Measurements from ENCODE around the gene FBXL22.
"Not testable (repeated sequence)": the region's sequence is repeated elsewhere in the genome, so short reads cannot be mapped to it uniquely, and the experiment has no call there.

Gene FBXL22

DNA sequence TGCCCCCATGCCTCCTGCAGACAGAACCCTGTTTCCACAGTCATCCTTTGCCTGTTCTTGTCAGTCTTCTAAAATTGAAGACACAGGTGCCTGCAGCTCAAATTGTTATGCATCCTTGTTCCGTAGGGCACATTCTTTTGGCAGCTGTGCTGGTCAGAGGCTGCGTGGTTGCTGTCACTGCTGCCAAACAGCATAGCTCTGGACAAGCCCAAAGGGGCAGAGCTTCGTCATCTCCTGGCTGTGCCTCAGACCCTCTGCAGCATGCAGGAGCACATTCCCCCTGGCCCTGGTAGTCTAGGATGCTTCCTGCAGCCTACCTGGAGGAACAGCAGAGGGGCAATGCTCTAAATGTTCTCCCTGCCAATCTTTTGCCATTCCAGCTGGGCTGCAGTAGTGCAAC, 2.1 kb upstream of the FBXL22 start:
- no peak for DNase-seq

DNA sequence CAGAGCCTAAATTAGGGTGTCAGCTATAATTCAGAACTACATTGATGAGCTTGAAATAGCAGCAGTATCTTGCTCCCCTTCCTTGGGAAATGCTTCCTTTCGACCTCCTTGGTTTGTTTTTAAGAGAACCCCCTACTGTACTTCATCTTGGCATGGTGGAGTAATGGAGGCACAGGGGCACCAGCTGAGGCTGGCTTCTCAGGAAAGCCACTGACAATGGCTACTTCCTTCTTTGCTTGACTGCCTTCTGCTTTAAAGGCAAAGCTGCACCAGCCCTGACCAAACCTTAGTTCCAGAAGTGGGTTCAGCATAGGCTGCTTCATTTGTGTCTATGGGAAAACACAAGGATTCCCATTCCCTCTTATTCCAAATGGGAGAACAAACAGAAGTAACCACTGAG, 1.5 kb upstream of the FBXL22 start:
- no peak for DNase-seq

DNA sequence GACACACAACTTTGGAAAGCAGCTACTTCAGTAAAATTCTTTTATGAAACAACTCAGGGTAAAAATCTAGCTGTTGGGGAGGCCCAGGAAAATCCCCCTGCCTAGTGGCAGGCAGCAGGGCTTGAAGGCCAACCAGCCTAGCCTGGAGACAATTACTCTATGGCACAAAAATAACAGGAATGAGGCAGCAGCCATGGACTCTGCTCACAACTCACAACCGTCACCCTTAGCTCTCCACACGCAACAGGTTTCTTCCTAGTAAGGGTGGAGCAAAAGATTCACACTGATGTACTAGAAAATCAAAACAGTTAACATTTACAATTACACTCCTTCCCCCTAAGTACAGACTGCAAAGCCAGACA, 530 bp upstream of the FBXL22 start:
- no peak for DNase-seq

DNA sequence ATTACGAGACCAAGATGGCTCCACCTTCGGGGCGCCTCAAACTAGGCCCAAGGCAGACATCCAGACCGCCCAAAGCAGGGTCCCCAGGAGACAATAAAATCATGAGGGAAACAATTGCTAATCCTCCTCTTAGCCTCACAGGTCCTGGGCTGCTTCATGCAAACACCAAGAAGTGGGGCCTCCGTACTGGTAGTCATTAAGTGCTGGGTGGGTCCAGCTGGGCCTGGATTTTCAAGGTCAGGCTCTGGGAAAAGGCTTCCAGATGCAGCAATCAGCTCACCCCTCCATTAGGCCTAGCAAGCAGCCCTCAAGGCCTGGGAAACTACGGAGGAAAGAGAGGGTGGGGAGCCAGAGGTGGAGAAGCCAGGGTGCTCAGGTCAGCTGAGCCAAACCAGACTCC, 634 bp downstream of the FBXL22 start:
- DNase-seq, result no peak

DNA sequence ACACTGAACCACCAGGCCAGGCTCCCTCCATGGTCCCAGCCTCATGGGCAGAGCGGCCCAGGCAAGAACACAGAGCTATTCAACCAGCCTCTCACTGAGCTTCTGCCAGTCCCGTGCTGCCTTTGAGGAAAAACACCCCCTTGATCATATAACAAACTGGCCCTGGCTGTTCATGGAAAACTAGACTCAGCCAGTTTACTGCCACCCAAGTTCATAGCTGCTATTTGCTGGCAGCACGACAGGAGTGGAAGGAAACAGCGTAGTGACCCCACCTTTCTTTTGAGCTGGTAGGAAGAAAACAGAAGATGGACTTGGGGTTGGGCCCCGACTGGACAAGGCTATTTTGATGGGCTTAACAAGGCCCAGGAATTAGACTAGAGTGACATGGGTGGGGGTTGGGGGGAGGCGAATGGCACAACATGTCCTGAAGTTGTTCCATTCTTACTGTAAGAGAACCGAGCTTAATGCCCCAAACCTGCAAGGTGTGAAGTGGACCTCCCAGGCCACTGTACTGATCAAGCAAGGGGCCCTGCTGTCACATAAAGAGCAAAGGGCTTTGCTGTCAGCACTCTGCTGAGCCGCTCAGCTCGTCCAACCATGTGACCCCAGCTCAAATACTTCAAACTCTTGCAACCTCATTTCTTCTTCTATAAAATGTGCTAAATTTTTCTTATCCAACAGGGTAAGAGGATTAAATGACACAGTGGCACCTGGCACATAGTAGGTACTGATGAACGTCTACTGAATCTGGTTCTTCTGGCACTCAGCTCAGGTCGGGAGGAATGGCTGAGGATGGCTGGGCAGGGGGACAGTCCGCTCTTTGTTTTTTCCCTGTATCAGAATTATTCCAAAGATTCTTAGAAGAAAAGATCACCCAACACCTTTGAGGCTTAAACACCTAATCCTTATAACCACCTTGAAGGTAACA, 1.6 kb downstream of the FBXL22 start:
- DNase-seq, result no peak

DNA sequence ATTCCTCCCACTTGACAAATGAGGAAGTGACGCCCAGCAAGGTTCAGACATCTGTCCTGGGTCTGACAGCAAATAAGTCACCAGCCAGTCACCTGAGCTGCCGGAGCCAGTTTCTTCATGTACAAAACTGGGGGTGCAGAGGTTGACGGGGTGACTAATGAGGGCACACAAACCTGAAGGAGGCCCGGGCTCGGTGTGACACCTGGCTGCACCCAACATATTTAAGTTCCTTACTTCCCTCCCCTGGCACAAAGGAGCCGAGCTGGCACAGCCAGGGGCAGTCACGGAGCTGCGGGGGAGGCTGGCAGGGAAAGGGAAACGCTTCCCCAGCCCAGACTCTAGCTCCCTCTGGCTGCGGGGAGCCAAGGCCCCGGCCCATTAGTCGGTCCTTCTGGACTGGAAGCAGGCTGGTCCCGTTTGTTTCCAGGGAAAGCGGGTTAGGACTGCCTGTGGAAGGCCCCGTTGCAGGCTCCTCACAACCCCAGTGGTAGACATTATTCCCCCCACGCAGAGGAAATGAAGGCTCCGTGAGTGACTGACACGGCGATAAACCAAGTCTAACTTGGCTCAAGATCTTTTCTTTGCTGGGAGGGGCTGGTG, 2.3 kb downstream of the FBXL22 start:
- DNase-seq, result peak; percentile 45

DNA sequence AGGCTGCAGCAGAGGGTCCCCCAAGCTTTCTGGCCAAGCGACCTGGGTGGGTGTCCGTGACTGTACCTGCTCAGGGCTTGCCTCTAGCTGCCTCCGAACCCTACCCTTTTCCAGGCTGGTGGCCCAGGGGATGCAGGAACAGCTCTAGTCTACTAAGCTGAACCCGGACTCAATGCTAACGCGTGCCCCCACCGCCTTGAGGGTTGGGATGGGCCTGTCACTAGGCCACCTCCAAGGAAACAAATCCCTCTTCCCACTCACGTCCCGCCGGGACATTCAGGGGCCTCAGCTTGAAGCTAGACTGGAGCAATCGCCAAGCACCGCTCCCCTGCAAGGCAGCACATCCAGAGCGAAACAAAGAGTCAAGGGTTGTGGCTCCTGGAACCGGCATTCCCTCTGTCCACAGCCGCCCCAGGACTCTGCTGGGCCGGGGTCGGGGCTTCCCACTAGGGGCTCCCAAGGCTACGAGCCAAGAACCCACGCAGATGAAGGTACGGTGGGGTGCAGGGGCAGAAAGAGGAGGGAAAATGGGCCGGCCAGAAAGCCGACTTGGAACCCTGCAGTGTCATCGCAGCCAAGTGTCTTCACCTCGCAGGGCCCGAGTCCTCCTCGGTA, 2.9 kb downstream of the FBXL22 start:
- DNase-seq, result no peak

DNA sequence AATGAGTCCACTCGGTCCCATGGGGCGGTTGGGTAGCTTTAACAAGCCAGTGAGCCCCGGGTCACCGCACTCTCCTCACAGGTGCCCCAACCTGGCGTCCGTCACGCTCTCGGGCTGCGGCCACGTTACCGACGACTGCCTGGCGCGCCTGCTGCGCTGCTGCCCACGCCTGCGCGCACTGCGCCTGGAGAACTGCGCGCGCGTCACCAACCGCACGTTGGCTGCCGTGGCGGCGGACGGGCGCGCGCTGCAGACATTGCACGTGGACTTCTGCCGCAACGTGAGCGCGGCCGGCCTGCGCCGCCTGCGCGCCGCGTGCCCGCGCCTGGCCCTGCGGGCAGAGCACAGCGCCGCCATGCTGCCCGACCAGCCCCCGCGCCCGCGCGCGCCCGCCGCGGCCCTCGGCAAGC, 3.4 kb downstream of the FBXL22 start:
- DNase-seq, result peak; percentile 93

DNA sequence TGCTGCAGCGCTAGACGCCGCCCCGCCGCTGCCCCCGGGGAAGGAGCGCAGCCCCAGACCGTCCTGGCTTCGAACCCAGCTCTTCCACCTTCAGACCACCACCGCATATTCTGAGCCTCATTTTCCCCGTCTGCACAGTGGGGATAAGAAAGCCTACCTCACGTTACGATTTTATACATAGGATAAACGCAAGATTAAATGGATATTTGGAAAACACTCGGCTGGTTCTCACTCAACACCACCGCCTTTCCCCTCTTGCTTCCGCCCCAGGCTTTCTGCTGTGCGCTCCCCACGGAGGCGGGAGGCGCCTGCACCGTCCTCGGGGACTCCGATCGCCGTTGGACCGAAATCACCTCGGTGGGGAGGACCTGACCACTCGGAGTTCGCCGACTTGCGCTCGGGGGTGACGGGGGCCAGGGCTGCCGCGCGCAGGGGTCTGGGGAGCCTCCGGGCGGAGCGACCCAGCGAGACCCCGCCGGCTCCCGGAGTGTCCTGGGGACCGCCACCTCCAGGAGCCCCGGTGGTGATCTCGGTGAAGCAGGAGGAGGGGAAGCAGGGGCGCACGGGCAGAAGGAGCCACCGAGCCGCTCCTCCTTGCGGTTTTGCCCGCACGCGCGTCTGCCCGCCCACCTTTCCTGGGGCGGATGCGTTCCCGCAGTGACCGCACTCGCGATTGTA, 4.0 kb downstream of the FBXL22 start:
- peak; percentile 56 for DNase-seq

DNA sequence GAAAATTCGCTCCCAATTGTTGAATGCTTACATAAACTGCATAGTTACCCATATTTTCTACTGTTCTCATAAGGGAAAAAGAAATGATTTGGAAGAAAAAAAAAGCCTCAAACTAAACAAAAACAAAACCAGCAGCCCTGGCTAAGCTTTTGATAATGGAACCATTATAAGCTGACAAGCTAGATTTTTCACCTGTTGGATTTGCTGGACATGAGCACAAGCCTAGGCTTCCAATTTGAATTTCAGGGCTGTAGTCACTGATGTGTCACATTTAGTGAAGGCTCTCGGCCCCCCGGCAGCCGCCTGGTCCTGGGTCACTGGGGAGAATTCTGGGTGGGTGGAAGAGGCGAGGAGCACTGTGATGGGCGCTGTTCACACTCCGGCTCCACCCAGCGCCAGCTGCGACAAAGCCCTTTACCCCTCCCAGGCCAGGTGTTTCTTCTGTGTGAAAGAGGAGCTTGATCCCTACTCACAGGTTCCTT, 4.6 kb downstream of the FBXL22 start:
- DNase-seq, result no peak

DNA sequence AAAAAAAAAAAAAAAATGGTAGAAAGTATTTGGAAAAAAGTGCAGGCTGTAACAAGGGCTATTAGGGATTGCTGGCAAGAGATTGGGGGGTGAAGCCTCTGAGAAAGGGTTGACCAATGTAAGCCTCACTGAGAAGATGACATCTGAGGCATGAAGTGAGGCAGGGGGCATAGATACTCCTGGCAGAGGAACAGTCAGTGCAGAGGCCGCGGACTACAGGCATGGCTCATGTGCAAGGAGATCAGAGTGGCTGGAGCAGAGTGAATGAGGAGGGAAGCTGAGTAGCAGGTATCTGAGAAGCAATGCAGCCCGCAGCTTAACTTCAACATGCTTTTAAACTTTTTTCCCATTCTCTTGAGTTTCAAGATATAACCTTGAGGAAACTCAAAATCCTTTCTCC, 5.4 kb downstream of the FBXL22 start:
- no peak for DNase-seq

DNA sequence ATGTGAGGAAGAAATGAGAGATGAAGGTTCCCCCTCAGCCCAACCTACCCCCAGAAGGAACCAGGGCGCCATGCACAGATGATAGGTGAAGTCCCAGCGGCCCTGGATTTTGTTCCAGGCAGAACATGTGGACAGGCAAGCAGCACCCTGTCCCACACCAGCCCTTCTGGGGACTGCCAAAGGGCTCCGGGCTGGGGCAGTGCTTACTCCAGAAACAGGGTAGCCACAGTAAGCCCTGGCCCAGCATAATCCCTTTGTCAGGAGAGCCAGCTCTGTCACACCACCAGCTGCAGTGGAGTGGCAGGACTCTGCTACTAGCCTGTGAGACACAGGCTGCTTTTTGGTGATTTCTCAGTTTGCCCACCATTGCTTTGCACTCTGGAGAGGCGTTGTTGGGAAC, 6.3 kb downstream of the FBXL22 start:
- DNase-seq, result no peak

DNA sequence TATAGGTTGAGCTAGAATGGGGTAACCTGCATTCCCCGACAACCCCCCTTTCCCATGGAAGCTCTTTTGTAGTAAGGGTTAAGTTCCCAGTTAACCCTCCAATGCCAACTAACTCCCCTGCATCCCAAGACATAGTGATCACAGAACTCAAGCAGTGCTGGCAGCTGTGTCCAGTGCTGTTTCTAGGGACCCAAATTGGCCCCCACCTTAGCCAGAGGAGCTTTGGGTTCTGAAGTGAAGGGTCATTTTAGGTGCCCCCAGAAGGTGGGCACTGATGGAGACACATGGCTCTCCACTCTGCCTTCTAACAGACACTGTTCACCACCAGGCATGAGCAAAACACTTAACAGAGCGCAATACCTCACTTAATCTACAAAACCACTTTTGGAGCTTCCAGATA, 7.1 kb downstream of the FBXL22 start:
- DNase-seq, result no peak

DNA sequence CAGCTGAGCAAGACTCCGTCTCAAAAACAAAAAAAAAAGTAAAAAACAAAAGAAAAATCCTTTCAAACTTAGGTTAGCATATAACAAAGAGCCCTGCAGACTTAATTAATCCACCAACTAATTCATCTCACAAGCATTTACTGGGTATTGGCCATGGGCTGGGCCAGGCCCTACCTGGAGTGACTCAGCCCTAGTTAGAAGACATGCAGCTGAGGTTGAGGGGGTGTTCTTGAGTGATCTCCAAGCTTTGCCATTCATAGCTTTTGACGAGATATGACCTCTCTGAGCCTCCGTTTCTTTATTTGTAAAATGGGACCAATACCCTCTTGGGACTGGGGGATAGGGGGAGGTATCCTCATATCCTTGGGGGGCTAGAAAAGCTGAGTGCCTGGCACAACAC, 7.8 kb downstream of the FBXL22 start:
- no peak for DNase-seq

DNA sequence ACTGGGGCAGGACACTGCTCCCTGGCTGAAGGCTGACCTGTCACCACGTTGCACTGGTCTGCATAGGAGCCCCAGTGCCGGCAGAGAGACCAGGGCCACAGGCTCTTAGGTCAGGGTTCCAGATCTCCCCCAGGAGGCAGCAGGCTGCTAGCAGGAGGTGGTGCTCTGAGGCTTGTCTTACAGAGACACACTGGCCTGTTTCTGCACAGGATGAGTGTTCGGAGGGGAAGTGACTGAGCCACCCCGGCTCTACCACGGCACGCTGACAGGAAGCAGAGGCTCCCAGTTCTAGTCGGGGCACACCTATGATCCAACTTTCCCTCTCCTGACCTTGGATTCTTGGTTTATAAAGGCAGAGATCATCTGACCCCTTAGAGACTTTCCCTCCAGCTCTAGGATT, 8.6 kb downstream of the FBXL22 start:
- DNase-seq, result peak; percentile 55

DNA sequence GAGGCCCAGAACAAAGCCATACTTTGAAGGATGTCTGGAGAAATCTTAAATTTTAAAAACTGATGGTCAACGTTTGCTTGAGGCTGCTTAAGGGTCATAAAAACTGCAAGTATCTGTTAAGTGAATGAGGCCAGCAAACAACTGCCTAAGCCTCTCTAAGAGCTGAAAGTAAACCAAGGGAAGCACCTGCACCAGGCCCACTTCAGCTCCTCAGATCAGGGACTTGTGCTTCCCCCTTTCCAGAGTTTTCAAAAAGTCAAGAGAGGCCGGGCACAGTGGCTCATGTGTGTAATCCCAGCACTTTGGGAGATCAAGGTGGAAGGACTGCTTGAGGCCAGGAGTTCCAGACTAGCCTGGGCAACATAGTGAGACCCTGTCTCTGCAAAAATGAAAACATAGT, 9.1 kb downstream of the FBXL22 start:
- DNase-seq, result no peak

DNA sequence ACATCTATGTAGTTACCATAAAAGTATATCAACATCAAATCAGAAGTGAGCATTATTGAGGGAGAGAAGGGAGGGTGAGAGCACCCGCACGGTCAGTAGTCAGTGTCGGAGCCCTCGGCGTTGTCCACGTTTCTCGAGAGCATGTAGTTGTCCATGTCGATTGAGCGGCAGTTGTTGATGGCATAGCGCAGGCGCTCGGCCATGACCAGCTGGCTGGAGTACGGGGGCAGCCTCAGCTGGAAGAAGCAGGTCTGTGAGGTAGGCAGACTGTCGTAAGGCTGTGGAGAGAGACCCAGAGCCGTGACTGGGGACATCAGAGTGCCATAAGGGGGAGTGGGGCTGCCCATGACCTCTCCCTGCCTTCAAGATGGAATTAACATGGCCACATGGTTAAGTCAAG, 11.8 kb downstream of the FBXL22 start:
- no peak for DNase-seq

DNA sequence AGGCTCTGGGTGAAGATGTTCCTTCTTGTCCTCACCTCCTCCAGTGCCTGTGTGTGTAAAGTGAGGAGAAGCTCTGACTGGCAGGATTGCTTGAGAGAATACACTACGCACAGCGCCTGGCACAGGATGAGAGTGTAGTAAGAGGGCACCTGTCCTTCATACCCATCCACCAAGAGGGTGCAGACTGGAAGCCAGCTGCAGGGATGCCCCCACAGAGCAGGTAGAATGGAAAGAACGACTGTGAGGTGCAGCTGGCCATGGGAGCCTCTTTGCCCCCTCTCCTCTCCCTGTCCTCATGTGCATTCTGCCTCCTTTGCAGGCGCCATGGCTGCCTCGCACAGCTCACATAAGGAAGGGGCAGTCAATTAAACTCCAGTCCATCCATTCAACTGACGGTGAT, 12.3 kb downstream of the FBXL22 start:
- no peak for DNase-seq

DNA sequence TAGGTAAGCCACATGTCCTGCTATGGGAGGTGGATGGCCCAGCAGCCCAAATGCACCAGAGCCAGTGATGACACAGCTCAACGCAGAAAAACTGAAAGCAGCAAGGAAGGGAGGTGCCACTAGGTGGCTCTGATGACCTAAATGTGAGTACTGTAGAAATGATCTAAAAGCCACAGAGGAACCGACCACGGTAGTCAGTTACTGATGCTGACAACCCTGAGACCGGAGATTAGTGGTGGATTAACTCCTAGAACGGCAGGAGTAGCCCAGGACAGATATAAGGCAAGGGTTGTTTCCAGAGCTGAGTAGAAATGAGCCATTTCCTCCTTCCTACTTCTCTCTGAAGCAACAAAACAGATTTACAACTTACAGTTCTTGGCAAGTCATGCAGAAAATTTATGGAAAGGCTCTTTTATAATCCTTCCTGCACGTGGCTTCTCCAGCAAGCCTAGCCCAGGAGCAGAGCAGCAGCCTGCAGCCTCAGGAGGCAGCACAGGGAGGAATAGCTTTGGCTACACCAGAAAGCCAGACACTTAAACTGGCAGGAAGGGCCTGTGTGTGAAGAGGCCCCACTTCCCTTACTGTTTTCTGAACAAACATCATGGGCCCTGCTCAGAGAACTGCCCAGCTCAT, 13.1 kb downstream of the FBXL22 start:
- DNase-seq, result peak; percentile 69

DNA sequence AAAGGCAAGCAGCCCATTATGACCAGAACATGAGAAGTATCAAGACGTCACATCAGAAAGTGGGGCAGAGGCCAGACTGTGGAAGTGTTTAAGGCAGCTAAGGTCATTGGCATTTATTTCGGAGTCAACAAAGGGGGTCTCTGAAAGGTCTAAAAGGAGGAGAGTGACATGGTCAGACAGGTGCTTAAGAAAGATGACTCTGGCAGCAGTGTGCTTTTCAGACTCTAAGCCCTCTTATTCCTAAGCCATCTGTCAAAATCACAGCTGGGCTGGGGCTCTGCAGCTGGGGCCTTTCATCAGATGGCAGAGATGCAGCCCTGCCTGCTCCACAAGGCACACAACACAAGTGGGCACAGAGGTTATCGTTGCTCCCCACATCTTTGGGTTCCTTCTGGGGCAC, 14.0 kb downstream of the FBXL22 start:
- no peak for DNase-seq

DNA sequence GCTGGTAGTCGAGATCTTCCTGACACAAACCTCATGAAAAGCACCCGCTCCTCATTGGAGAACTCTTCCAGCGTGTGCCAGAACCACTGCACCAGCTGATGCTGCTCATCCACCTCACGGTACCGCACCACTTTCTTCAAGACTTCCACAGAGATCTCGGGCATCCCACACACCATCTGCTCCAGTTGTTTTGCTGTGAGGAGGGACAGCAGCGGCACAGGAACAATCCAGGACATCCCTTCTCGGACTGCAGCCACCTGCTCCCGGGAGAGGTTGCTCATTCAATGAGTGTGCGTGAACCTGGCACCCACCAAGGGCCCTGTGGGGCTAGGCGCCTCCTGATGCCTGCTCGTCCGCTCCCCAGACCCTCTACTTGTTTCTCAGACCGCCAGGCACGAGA, 15.1 kb downstream of the FBXL22 start:
- no peak for DNase-seq

DNA sequence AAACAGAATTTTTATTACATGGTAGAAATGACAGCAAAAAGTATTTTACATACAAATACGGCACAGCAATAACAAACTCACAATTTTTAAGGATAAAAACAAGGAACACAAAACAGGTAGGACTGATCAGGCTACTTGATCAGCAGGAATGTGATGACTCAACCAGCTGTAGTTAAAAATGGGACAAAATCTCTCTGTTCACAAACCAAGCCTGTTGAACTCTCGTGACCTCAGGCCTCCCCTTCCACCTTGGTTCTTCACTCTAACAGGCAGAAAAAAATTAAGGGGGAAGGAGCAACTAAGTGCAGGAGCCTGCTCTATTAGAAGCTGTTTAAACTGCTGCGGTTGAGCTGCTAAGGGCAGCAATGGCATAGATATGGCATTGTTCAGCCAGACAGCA, 18.7 kb downstream of the FBXL22 start:
- no peak for DNase-seq

DNA sequence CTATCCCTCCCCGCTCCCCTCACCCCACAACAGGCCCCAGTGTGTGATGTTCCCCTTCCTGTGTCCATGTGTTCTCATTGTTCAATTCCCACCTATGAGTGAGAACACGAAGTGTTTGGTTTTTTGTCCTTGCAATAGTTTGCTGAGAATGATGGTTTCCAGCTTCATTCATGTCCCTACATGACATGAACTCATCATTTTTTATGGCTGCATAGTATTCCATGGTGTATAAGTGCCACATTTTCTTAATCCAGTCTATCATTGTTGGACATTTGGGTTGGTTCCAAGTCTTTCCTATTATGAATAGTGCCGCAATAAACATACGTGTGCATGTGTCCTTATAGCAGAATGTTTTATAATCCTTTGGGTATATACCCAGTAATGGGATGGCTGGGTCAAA, 20.0 kb downstream of the FBXL22 start:
- not testable (repeated sequence) for DNase-seq

All from stimulated activated CD4-positive, alpha-beta T cell treated with anti-CD3 and anti-CD28 coated beads, Interleukin-4, amount 100 ng/mL, for 1 hour (primary cell).